ENCODE results near the gene ATXN1. TPM values are rescaled to one million over a fixed set of nuclear protein-coding genes. Genes with fewer than 3 reads are reported as not detected.
"Not testable (repeated sequence)": the region's sequence is repeated elsewhere in the genome, so short reads cannot be mapped to it uniquely, and the experiment has no call there.

The ATXN1 gene
- total RNA-seq, 4 donors from 2014 or later: 42.4 to 74.9 (median 52.1) TPM

DNA sequence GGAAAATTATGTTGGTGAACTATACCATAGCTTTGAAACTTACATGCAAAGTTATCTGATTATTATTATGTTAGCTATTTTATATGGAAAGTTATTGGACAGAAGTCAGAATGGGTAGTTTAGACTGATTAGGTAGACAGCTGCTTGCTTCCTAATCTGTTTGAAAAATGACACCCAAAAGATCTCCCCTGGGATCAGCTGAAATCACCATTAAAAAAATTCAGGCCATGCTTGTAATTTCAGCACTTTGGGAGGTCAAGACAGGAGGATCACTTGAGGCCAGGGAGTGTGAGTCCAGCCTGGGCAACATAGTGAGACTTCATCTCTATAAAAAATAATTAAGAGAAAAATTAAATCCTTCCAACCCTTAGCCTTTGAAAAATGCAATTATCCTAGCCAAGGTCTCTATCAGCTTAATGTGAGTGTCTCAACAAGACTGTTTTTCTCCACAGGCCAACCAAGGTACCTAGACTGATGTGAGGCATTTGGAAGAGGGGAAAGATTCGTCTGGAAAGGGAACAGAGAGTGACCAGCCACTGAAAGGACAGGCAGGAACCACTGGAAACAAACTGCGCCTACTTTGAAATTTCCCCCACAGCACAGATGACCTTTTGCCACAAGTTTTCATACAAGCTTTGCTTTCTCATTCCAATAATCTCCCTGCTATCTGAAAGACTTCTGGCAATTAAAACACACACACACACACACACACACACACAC lies 290.6 kb downstream of the ATXN1 start:
- intact Hi-C loops (cut with DNase I): no loop called here
- no peaks in the 10 kb centered on the region for H3K9me3 ChIP-seq
- WGBS: 93% methylated on average over 2 of the region's 2 CpGs

DNA sequence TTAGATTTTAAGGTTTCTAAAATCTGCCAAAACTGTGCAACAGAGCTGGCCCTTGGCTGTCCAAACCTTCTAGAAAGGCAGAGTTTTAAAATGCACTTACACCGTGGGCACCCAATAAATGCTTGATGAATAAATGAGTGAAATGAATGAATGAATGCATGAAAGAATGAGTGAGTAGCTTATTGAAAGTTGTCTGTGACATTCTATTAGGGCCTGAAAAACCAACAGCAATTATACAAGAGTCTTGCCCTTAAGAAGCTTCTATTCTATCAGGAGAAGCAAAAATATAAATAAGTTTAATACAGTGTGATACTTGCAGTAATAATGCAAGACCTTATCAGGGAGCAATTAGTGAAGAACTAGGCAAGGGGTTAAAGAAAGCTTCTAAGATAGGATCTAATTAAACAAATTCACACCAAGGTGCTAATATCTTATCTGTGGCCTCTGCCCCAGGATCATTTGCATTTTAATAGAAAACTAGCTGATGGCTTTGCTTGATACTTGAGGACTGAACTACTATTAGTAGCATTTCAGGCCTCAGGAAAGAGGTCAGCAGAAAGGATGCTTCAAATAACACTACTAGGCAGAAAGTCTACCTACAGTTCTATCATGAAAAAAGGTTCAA lies 292.2 kb downstream of the ATXN1 start:
- Histone ChIP-seq H3K36me3 (no peaks in the 10 kb centered on the region), H3K27me3 (no peaks in the 10 kb centered on the region), H3K27ac (replicated peaks in 1 of 4) (no peak overlapping the region), H3K4me3 (no peak overlapping the region), H3K4me1 (peaks cover 6 to 18% (median 11%) of the 10 kb centered on the region in 4 donors), H3K9me3 (no peaks in the 10 kb centered on the region)
- no peak for DNase-seq (ENCODE audit: extremely low spot score)
- 96% methylated on average over 1 of the region's 1 CpG for WGBS
- intact Hi-C loops (cut with DNase I): no loop called here
- no peak for TF ChIP-seq POLR2AphosphoS5 (IDR thresholded peaks at IDR 0.05)
- TF ChIP-seq EP300 (IDR thresholded peaks at IDR 0.05): no peak
- TF ChIP-seq, protein P1, sequence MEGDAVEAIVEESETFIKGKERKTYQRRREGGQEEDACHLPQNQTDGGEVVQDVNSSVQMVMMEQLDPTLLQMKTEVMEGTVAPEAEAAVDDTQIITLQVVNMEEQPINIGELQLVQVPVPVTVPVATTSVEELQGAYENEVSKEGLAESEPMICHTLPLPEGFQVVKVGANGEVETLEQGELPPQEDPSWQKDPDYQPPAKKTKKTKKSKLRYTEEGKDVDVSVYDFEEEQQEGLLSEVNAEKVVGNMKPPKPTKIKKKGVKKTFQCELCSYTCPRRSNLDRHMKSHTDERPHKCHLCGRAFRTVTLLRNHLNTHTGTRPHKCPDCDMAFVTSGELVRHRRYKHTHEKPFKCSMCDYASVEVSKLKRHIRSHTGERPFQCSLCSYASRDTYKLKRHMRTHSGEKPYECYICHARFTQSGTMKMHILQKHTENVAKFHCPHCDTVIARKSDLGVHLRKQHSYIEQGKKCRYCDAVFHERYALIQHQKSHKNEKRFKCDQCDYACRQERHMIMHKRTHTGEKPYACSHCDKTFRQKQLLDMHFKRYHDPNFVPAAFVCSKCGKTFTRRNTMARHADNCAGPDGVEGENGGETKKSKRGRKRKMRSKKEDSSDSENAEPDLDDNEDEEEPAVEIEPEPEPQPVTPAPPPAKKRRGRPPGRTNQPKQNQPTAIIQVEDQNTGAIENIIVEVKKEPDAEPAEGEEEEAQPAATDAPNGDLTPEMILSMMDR (IDR thresholded peaks at IDR 0.05): no peak

More for the DNA sequence above, 290.6 kb downstream of the ATXN1 start:
- Histone ChIP-seq H3K27ac (replicated peaks in 1 of 4) (no peak overlapping the region), H3K4me1 (peaks cover 6 to 18% (median 11%) of the 10 kb centered on the region in 4 donors), H3K36me3 (no peaks in the 10 kb centered on the region), H3K4me3 (no peak overlapping the region), H3K27me3 (no peaks in the 10 kb centered on the region)
- no peak for DNase-seq (ENCODE audit: extremely low spot score)
- TF ChIP-seq POLR2A (IDR thresholded peaks at IDR 0.05; ENCODE audit: low read depth): no peak

DNA sequence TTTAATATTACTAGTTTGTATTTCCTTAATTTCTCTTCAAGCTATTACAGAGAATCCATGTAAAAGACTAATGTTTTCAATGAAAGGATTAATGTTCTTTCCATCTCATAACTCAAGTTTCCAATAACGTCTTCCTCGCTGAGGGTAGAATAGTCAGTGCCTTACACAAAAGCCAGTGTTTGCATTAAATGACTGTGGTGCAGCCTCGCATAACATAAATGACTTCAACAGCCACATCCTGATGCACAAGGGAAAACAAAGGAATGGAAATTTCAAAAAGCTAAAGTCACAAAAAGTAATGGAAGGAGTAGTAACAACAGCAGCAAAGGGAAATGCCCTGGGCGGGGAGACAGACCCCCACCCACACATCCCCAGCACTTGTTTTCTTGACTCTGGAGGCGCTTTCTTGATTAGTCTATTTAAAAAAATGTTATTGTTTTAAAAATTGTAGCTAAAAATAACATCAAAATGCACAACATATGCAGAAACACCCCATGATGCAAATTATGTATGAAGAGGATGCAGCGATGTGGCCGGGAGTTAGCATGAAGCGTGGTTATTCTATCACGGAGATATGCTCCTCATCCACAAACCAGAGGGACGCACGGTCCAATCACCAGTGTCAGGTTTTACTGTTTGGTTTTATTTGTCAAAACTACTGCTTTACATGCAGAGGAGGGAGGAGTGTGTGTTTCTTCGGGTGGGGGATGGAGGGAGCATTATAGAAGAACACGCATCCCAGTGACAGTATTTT lies 294.3 kb downstream of the ATXN1 start:
- H3K36me3 ChIP-seq: no peaks in the 10 kb centered on the region
- TF ChIP-seq, protein P1 (IDR thresholded peaks at IDR 0.05): no peak
- no peak for TF ChIP-seq POLR2AphosphoS5 (IDR thresholded peaks at IDR 0.05)
- no peak for TF ChIP-seq EP300 (IDR thresholded peaks at IDR 0.05)
- TF ChIP-seq POLR2A (IDR thresholded peaks at IDR 0.05; ENCODE audit: low read depth): no peak
- peaks cover 0 to under 1% (median 0%) of the 10 kb centered on the region in 4 donors for H3K4me1 ChIP-seq
- H3K4me3 ChIP-seq: no peak overlapping the region
- H3K9me3 ChIP-seq: no peaks in the 10 kb centered on the region
- no peak for DNase-seq (ENCODE audit: extremely low spot score)
- intact Hi-C loops (cut with DNase I): no loop called here
- no peak overlapping the region for H3K27ac ChIP-seq (replicated peaks in 1 of 4)
- 92% methylated on average over 13 of the region's 13 CpGs for WGBS
- H3K27me3 ChIP-seq: no peaks in the 10 kb centered on the region

DNA sequence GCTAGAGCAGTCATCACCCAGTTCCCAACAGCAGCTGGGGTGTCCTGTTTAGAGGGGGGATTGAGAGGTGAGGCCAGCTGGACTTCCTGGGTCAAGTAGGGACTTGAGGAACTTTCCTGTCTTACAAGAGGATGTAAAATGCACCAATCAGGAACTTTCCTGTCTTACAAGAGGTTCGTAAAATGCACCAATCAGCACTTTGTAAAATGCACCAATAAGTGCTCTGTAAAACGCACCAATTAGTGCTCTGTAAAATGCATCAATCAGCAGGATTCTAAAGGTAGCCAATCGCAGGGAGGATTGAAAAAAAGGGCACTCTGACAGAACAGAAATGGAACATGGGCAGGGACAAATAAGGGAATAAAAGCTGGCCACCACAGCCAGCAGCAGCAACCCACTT lies 297.2 kb downstream of the ATXN1 start:
- Histone ChIP-seq H3K27ac (replicated peaks in 1 of 4) (no peak overlapping the region), H3K36me3 (no peaks in the 10 kb centered on the region), H3K27me3 (no peaks in the 10 kb centered on the region), H3K9me3 (no peaks in the 10 kb centered on the region), H3K4me3 (no peak overlapping the region), H3K4me1 (no peaks in the 10 kb centered on the region)
- TF ChIP-seq, protein P1 (IDR thresholded peaks at IDR 0.05): no peak
- no peak for TF ChIP-seq POLR2A (IDR thresholded peaks at IDR 0.05; ENCODE audit: low read depth)
- no peak for TF ChIP-seq EP300 (IDR thresholded peaks at IDR 0.05)
- no peak for TF ChIP-seq POLR2AphosphoS5 (IDR thresholded peaks at IDR 0.05)
- 95% methylated on average over 3 of the region's 3 CpGs for WGBS
- intact Hi-C loops (cut with DNase I): no loop called here
- no peak for DNase-seq (ENCODE audit: extremely low spot score)

DNA sequence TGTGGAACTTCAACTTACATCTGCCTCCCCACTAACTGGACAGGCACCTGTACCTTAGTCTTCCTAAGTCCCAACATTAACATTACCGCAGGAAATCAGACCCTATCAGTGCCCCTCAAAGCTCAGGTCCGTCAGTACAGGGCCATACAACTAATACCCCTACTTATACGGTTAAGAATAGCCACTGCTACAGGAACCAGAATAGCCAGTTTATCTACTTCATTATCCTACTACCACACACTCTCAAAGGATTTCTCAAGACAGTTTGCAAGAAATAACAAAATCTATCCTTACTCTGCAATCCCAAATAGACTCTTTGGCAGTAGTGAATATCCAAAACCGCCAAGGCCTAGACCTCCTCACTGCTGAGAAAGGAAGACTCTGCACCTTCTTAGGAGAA lies 298.0 kb downstream of the ATXN1 start:
- intact Hi-C loops (cut with DNase I); H3K4me3 ChIP-seq; H3K36me3 ChIP-seq; DNase-seq (ENCODE audit: extremely low spot score); H3K27ac ChIP-seq (replicated peaks in 1 of 4); H3K4me1 ChIP-seq; H3K9me3 ChIP-seq; H3K27me3 ChIP-seq: not testable (repeated sequence)
- 100% methylated on average over 4 of the region's 4 CpGs for WGBS
